Measurements from ENCODE around the gene ARGLU1. TPM values are rescaled to one million over a fixed set of nuclear protein-coding genes. Genes with fewer than 3 reads are reported as not detected.

The ARGLU1 gene
- total and polyA plus RNA-seq, 9 of the 15 experiments (the other 6 are each of a cell fraction or from before 2014, with no cell fraction given): 19.3 to 99.9 (median 49.3) TPM

- FAIRE-seq (no peak), ATAC-seq (no peak), DNase-seq (ENCODE audit: extremely low read depth in 1 of 4, low spot score in 3 of 4) (no peak)
- H3K27me3 ChIP-seq (ENCODE audit: control insufficient read depth in 2 of 2, insufficient read depth in 2 of 2, low read length in 2 of 2): no peaks in the 10 kb centered on the region
- H3K9ac ChIP-seq (ENCODE audit: insufficient read depth in 1 of 2, low read depth in 2 of 2, low read length in 2 of 2): no peak overlapping the region
- H4K20me1 ChIP-seq (replicated peaks; ENCODE audit: control insufficient read depth, insufficient read depth, low read length): no peaks in the 10 kb centered on the region
- no peak overlapping the region for H3K4me2 ChIP-seq (ENCODE audit: insufficient read depth, low read length)
- TF ChIP-seq ELF4 (CRISPR knock-in tag; IDR thresholded peaks at IDR 0.05) (no peak), MTF1 (CRISPR knock-in tag; IDR thresholded peaks at IDR 0.05; ENCODE audit: borderline replicate concordance) (no peak), KAT7 (CRISPR knock-in tag; IDR thresholded peaks at IDR 0.05; ENCODE audit: borderline replicate concordance) (no peak), CHD1 (IDR thresholded peaks at IDR 0.05; ENCODE audit: low read length) (no peak), SIX5 (IDR thresholded peaks at IDR 0.05; ENCODE audit: borderline replicate concordance in 1 of 2, insufficient read depth in 1 of 2, low read depth in 1 of 2, low read length in 2 of 2) (no peak), CHD4 (IDR thresholded peaks at IDR 0.05; ENCODE audit: insufficient read depth, insufficient replicate concordance, low read depth, low read length, poor library complexity, severe bottlenecking) (no peak)
- intact Hi-C loops (cut with micrococcal nuclease): no loop called here
- CTCF ChIA-PET (ENCODE audit: low intra/inter-chr PET ratio): no interaction called here
- no peaks in the 10 kb centered on the region for H3K36me3 ChIP-seq (ENCODE audit: control insufficient read depth, insufficient read depth, low read length)
- H3K4me3 ChIP-seq: no peak overlapping the region
- in situ Hi-C loops (cut with MboI): no loop called here
- no peaks in the 10 kb centered on the region for H3K79me2 ChIP-seq (ENCODE audit: control insufficient read depth, insufficient read depth, low read length)
- no peaks in the 10 kb centered on the region for H3K9me1 ChIP-seq (ENCODE audit: control insufficient read depth, insufficient read depth, low read length)
- H2AFZ ChIP-seq (ENCODE audit: low read depth, low read length): no peak overlapping the region
- POLR2A ChIA-PET: no interaction called here
- no TSS peak for BruUV-seq (replicated peaks)
- H3K27ac ChIP-seq (ENCODE audit: extremely low read depth, low read depth, low read length): no peak overlapping the region
- H3K9me3 ChIP-seq (replicated peaks; ENCODE audit: control insufficient read depth, insufficient read depth, low read depth, low read length): no peaks in the 10 kb centered on the region
- WGBS (ENCODE audit: insufficient coverage, low coverage, missing lambda C conversion rate): 7% methylated on average over 4 of the region's 7 CpGs
- no peaks in the 10 kb centered on the region for H3K4me1 ChIP-seq (replicated peaks in 1 of 2; ENCODE audit: control insufficient read depth in 2 of 2, insufficient read depth in 2 of 2, low read length in 2 of 2)
Measured at GRCh38 chr13:106522898-106523525, 44.9 kb downstream of the ARGLU1 start.
